DND-41 (cell line): ENCODE results near the gene PHRF1.

Source experiments
- EZH2 ChIP-seq: IDR thresholded peaks from 3 replicates; pipeline ENCODE4 v1.6.1; 2012; ENCODE audit warnings: borderline replicate concordance, low read depth, mild to moderate bottlenecking, moderate library complexity, low read length, inconsistent platforms; ENCODE audit not compliant: severe bottlenecking
- TF ChIP-seq, protein P1 (sequence below): IDR thresholded peaks from 2 replicates; pipeline ENCODE4 v1.5.1; 2012; ENCODE audit warnings: borderline replicate concordance, low read length, moderate library complexity, mild to moderate bottlenecking; ENCODE audit not compliant: poor library complexity, severe bottlenecking; ENCODE audit errors: extremely low read depth

DNA sequence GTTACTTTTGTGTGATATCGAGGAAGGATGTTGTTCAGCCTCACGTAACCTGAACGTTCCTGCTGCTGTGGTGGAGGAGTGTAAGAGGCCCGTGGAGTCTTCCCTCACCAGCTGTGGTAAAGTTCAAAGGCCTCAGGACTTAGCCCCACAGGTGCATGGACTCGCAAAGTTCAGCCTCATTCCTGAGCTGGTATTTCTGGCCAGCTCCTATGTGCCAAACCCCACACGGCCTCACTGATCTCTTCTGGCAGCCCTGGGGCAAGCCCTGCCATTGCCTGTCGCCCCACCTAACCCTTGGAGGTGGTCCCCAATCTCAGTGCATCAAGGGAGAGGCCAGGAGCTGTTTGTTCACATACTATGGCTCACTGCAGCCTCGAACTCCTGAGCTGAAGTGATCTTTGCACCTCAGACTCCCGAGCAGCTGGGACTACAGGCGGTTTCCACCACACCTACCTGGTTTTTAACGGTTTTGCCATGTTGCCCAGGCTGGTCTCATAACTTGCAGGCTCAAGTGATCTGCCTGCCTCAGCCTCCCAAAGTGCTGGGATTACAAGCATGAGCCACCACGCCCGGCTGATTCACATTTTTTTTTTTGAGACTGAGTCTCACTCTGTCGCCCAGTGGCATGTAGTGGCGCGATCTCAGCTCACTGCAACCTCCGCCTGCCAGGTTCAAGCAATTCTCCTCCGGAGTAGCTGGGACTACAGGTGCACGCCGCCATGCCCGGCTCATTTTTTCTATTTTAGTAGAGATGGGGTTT, 2.2 kb downstream of the PHRF1 start:
- TF ChIP-seq, protein P1, sequence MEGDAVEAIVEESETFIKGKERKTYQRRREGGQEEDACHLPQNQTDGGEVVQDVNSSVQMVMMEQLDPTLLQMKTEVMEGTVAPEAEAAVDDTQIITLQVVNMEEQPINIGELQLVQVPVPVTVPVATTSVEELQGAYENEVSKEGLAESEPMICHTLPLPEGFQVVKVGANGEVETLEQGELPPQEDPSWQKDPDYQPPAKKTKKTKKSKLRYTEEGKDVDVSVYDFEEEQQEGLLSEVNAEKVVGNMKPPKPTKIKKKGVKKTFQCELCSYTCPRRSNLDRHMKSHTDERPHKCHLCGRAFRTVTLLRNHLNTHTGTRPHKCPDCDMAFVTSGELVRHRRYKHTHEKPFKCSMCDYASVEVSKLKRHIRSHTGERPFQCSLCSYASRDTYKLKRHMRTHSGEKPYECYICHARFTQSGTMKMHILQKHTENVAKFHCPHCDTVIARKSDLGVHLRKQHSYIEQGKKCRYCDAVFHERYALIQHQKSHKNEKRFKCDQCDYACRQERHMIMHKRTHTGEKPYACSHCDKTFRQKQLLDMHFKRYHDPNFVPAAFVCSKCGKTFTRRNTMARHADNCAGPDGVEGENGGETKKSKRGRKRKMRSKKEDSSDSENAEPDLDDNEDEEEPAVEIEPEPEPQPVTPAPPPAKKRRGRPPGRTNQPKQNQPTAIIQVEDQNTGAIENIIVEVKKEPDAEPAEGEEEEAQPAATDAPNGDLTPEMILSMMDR = no peak
- TF ChIP-seq EZH2 = no peak
